Superior temporal gyrus (tissue), 1 donor: ENCODE data around the gene IDH3A.
A peak's percentile ranks its signal among the peaks of the same experiment; 100 is the strongest.

Experiments
- DNase-seq: peaks from one replicate; pipeline ENCODE4 v3.0.0-alpha.2; 2016; ENCODE audit errors: extremely low spot score

Gene IDH3A

GRCh38 chr15:78149068-78149804, at the start of gene IDH3A:
Gene IDH3A, plus strand, starts transcription at chr15:78149362. Its CDS starts 42 bp downstream, at chr15:78149404.
- DNase-seq: peak; percentile 99

GRCh38 chr15:78100886-78101285, 48.3 kb upstream of the IDH3A start:
- DNase-seq: no peak

GRCh38 chr15:78101423-78102105, 47.6 kb upstream of the IDH3A start:
- DNase-seq: no peak

- DNase-seq: no peak
Observed at GRCh38 chr15:78102211-78102610, 47.0 kb upstream of the IDH3A start.

- no peak for DNase-seq
Observed at GRCh38 chr15:78102741-78103140, 46.4 kb upstream of the IDH3A start.

GRCh38 chr15:78103406-78104118, 45.6 kb upstream of the IDH3A start:
- no peak for DNase-seq

- DNase-seq: no peak
Observed at GRCh38 chr15:78104119-78104479, 45.1 kb upstream of the IDH3A start.

- DNase-seq: no peak
Observed at GRCh38 chr15:78104566-78105475, 44.3 kb upstream of the IDH3A start.

GRCh38 chr15:78105476-78106241, 43.5 kb upstream of the IDH3A start:
- no peak for DNase-seq

- no peak for DNase-seq
Observed at GRCh38 chr15:78107471-78107870, 41.7 kb upstream of the IDH3A start.

- peak; percentile 83 for DNase-seq
Observed at GRCh38 chr15:78108300-78109084, 40.7 kb upstream of the IDH3A start.

- no peak for DNase-seq
Observed at GRCh38 chr15:78109156-78109555, 40.0 kb upstream of the IDH3A start.

GRCh38 chr15:78110096-78110495, 39.1 kb upstream of the IDH3A start:
- DNase-seq: no peak

- DNase-seq: no peak
Observed at GRCh38 chr15:78110916-78111475, 38.2 kb upstream of the IDH3A start.

GRCh38 chr15:78111788-78112187, 37.4 kb upstream of the IDH3A start:
- no peak for DNase-seq

- no peak for DNase-seq
Observed at GRCh38 chr15:78112551-78112950, 36.6 kb upstream of the IDH3A start.

- no peak for DNase-seq
Observed at GRCh38 chr15:78120523-78120922, 28.6 kb upstream of the IDH3A start.

GRCh38 chr15:78125267-78125666, 23.9 kb upstream of the IDH3A start:
- DNase-seq: no peak

GRCh38 chr15:78127882-78128281, 21.3 kb upstream of the IDH3A start:
- DNase-seq: no peak
